Esophagus muscularis mucosa (tissue), 4 donors: Measurements from ENCODE around the gene ABCF2. TPM values are rescaled to one million over a fixed set of nuclear protein-coding genes. Genes with fewer than 3 reads are reported as not detected.

ENCODE experiments used
- DNase-seq: peaks from one replicate; pipeline ENCODE4 v3.0.0-alpha.2; 2017; ENCODE audit errors: extremely low spot score
- H3K27ac ChIP-seq, 4 donors: fragments of 200-600 bp; sonication (generic); replicated peaks in 1 of 4; 1 replicate in 3 of 4; 2 replicates in 1 of 4; pipeline ENCODE4 v1.5.1; 2016 to 2019; ENCODE audit warnings: mild to moderate bottlenecking in 1 of 4
- H3K27me3 ChIP-seq, 4 donors: fragments of 200-600 bp; sonication (generic); one replicate each; pipeline versions ENCODE4 v1.5.1 to v1.6.0; 2016 to 2019
- H3K36me3 ChIP-seq, 4 donors: fragments of 200-600 bp; sonication (generic); one replicate each; pipeline ENCODE4 v1.5.1; 2016 to 2019
- H3K4me1 ChIP-seq, 4 donors: fragments of 200-600 bp; sonication (generic); one replicate each; pipeline ENCODE4 v1.5.1; 2016 to 2019
- H3K4me3 ChIP-seq, 4 donors: fragments of 200-600 bp; sonication (generic); 1 replicate in 2 of 4; 2 replicates in 2 of 4; pipeline ENCODE4 v1.5.1; 2016 to 2019; ENCODE audit warnings: mild to moderate bottlenecking in 4 of 4, moderate library complexity in 1 of 4
- H3K9me3 ChIP-seq, 4 donors: fragments of 200-600 bp; sonication (generic); 1 replicate in 3 of 4; 2 replicates in 1 of 4; pipeline ENCODE4 v1.5.1; 2016 to 2019
- CTCF ChIP-seq, 3 experiments: fragments of 200-600 bp in 2 of 3; fragments of 450-650 bp in 1 of 3; sonication (generic) in 2 of 3; IDR thresholded peaks; one replicate each; pipeline ENCODE4 v1.5.1; 2017 to 2019; ENCODE audit warnings: antibody characterized with exemption in 3 of 3, mild to moderate bottlenecking in 2 of 3, moderate library complexity in 1 of 3
- EP300 ChIP-seq: sonication (generic); formaldehyde crosslinking; IDR thresholded peaks from one replicate; pipeline ENCODE4 v1.6.1; 2017; ENCODE audit warnings: antibody characterized with exemption
- POLR2A ChIP-seq: fragments of 450-650 bp; IDR thresholded peaks from one replicate; pipeline ENCODE4 v1.6.1; 2017; ENCODE audit warnings: antibody characterized with exemption, moderate library complexity, mild to moderate bottlenecking, low read depth
- POLR2AphosphoS5 ChIP-seq, 2 donors: sonication (generic); formaldehyde crosslinking; IDR thresholded peaks; one replicate each; pipeline ENCODE4 v1.6.1; 2017; ENCODE audit warnings: antibody characterized with exemption in 2 of 2
- WGBS: methylation state at CpG from one replicate; pipeline ENCODE4 v1.1.5; 2018; 5-methylcytosine and 5-hydroxymethylcytosine counted together
- intact Hi-C: fragments of 100-400 bp; cut with DNase I; formaldehyde crosslinking; loops from one replicate; pipeline ENCODE4 v1.15.1; 2023
- total RNA-seq, 4 donors: library from RNA; depleted of rRNA; stranded (reverse); fragments of >200 nt; gene quantifications; one replicate each; pipeline versions ENCODE4 v1.1.0 to v1.2.1, GENCODE V29; 2016

ABCF2 gene
- total RNA-seq, 4 donors from 2014 or later = 33.8 to 53.2 (median 39.0) TPM

GRCh38 chr7:151257990-151258389, 31.0 kb upstream of the ABCF2 start:
- 93% methylated on average over 6 of the region's 7 CpGs for WGBS
- no peak for DNase-seq
- Histone ChIP-seq H3K27ac (no peak overlapping the region), H3K36me3 (no peaks in the 10 kb centered on the region), H3K27me3 (no peaks in the 10 kb centered on the region), H3K4me1 (peaks cover 5 to 12% (median 6%) of the 10 kb centered on the region in 4 donors), H3K9me3 (no peaks in the 10 kb centered on the region), H3K4me3 (no peak overlapping the region)
- TF ChIP-seq POLR2AphosphoS5 (IDR thresholded peaks at IDR 0.05) (no peak), EP300 (no peak), POLR2A (no peak), CTCF (IDR thresholded peaks at IDR 0.05) (no peak)
- intact Hi-C loops = no loop called here

GRCh38 chr7:151256410-151257045, 29.5 kb upstream of the ABCF2 start:
- Histone ChIP-seq H3K9me3 (no peaks in the 10 kb centered on the region), H3K27ac (no peak overlapping the region), H3K4me3 (no peak overlapping the region), H3K36me3 (no peaks in the 10 kb centered on the region), H3K27me3 (no peaks in the 10 kb centered on the region), H3K4me1 (peaks cover 14 to 23% (median 17%) of the 10 kb centered on the region in 4 donors)
- no peak for TF ChIP-seq POLR2A
- no peak for TF ChIP-seq CTCF (IDR thresholded peaks at IDR 0.05)
- no peak for TF ChIP-seq EP300
- no peak for TF ChIP-seq POLR2AphosphoS5 (IDR thresholded peaks at IDR 0.05)
- no peak for DNase-seq
- 67% methylated on average over 16 of the region's 16 CpGs for WGBS
- intact Hi-C loops = no loop called here

GRCh38 chr7:151255390-151255789, 28.4 kb upstream of the ABCF2 start:
- H3K9me3 ChIP-seq = no peaks in the 10 kb centered on the region
- no peak overlapping the region for H3K27ac ChIP-seq
- H3K4me3 ChIP-seq = no peak overlapping the region
- intact Hi-C loops = no loop called here
- DNase-seq = no peak
- peaks cover 25 to 34% (median 28%) of the 10 kb centered on the region in 4 donors for H3K4me1 ChIP-seq
- WGBS = 70% methylated on average over 7 of the region's 7 CpGs
- no peaks in the 10 kb centered on the region for H3K27me3 ChIP-seq
- TF ChIP-seq CTCF (IDR thresholded peaks at IDR 0.05) = no peak
- no peak for TF ChIP-seq EP300
- no peak for TF ChIP-seq POLR2A
- no peaks in the 10 kb centered on the region for H3K36me3 ChIP-seq

GRCh38 chr7:151254851-151255250, 27.8 kb upstream of the ABCF2 start:
- intact Hi-C loops = no loop called here
- Histone ChIP-seq H3K4me3 (no peak overlapping the region), H3K36me3 (no peaks in the 10 kb centered on the region), H3K9me3 (no peaks in the 10 kb centered on the region), H3K27me3 (no peaks in the 10 kb centered on the region), H3K4me1 (peaks cover 31 to 40% (median 34%) of the 10 kb centered on the region in 4 donors), H3K27ac (no peak overlapping the region)
- TF ChIP-seq CTCF (IDR thresholded peaks at IDR 0.05) = no peak
- TF ChIP-seq POLR2AphosphoS5 (IDR thresholded peaks at IDR 0.05) = no peak
- TF ChIP-seq EP300 = no peak
- TF ChIP-seq POLR2A = no peak
- DNase-seq = no peak
- 87% methylated on average over 11 of the region's 11 CpGs for WGBS

- peaks cover 36 to 45% (median 39%) of the 10 kb centered on the region in 4 donors for H3K4me1 ChIP-seq
- no peaks in the 10 kb centered on the region for H3K27me3 ChIP-seq
- 86% methylated on average over 7 of the region's 7 CpGs for WGBS
- no peak overlapping the region for H3K4me3 ChIP-seq
- no peak for DNase-seq
- no peaks in the 10 kb centered on the region for H3K9me3 ChIP-seq
- no peak for TF ChIP-seq POLR2A
- no peak for TF ChIP-seq CTCF (IDR thresholded peaks at IDR 0.05)
- TF ChIP-seq EP300 = no peak
- TF ChIP-seq POLR2AphosphoS5 (IDR thresholded peaks at IDR 0.05) = no peak
- H3K27ac ChIP-seq = peak overlapping the region in 1 of 4 donors; percentile 94
- no peaks in the 10 kb centered on the region for H3K36me3 ChIP-seq
- intact Hi-C loops = no loop called here
Measured at GRCh38 chr7:151254316-151254715, 27.3 kb upstream of the ABCF2 start.
